Activated T-cell treated with anti-CD3 and anti-CD28 coated beads, Interleukin-2, amount 50 U/mL, for 72 hours (primary cell): ENCODE data around the gene MGLL. TPM values are rescaled to one million over a fixed set of nuclear protein-coding genes. Genes with fewer than 3 reads are reported as not detected.

ENCODE experiments used
- ATAC-seq, 2 donors: fragments of 150-1000 bp; cut with Tn5 transposase; replicated peaks in 1 of 2; 2 replicates each; pipeline ENCODE4 v1.10.0; 2021; ENCODE audit warnings: moderate library complexity in 2 of 2, mild to moderate bottlenecking in 1 of 2
- DNase-seq, 2 donors: peaks; one replicate each; pipeline ENCODE4 v3.0.0; 2021 to 2022; ENCODE audit warnings: mixed read lengths in 1 of 2
- H3K27ac Mint-ChIP-seq: one replicate; pipeline ENCODE4 v1.8.0; 2022; ENCODE audit warnings: mild to moderate bottlenecking, moderate library complexity, mixed read lengths
- H3K27me3 Mint-ChIP-seq: one replicate; pipeline ENCODE4 v1.8.0; 2022; ENCODE audit warnings: low read depth, mixed read lengths
- H3K36me3 Mint-ChIP-seq, 2 donors: one replicate each; pipeline ENCODE4 v1.8.0; 2022; ENCODE audit warnings: mixed read lengths in 2 of 2, mild to moderate bottlenecking in 1 of 2; ENCODE audit not compliant: insufficient read depth in 2 of 2
- H3K4me1 Mint-ChIP-seq: one replicate; pipeline ENCODE4 v1.8.0; 2022; ENCODE audit warnings: low read depth, mixed read lengths
- H3K4me3 Mint-ChIP-seq, 2 donors: one replicate each; pipeline ENCODE4 v1.8.0; 2022; ENCODE audit warnings: mild to moderate bottlenecking in 2 of 2, mixed read lengths in 2 of 2, moderate library complexity in 2 of 2
- H3K9me3 Mint-ChIP-seq, 2 donors: one replicate each; pipeline ENCODE4 v1.8.0; 2022; ENCODE audit warnings: mixed read lengths in 2 of 2
- total RNA-seq, 2 donors: library from RNA; stranded (reverse); gene quantifications; one replicate each; pipeline ENCODE4 v1.2.3, GENCODE V29; 2022

Gene MGLL
- total RNA-seq, 2 donors from 2014 or later: 1.7 to 2.3 TPM

DNA sequence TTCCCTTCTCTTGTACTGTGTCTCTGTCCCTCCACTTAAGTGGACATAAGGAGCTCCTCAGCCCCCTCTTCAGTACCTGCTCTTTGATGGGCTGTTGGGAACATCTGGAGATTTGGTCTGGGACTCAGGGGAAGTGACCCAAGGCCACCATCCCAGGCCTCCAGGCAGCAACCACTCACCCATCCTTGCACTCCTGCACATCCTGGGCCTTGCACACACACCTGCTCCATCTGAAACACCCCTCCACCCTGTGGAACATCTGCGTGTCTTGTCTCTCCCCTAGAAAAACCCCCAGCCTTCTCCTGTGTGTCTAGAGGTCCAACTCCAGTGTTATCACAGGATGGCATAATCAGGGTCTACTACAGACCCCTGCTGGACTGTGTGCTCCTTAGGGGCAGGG, 75.2 kb downstream of the MGLL start:
- H3K4me1 Mint-ChIP-seq: peaks cover 20% of the 10 kb centered on the region
- DNase-seq (no peak), ATAC-seq (no peak)
- H3K36me3 Mint-ChIP-seq: no peaks in the 10 kb centered on the region
- H3K4me3 Mint-ChIP-seq: no peak overlapping the region
- no peak overlapping the region for H3K27ac Mint-ChIP-seq
- H3K27me3 Mint-ChIP-seq: peaks cover 31% of the 10 kb centered on the region
- no peaks in the 10 kb centered on the region for H3K9me3 Mint-ChIP-seq

DNA sequence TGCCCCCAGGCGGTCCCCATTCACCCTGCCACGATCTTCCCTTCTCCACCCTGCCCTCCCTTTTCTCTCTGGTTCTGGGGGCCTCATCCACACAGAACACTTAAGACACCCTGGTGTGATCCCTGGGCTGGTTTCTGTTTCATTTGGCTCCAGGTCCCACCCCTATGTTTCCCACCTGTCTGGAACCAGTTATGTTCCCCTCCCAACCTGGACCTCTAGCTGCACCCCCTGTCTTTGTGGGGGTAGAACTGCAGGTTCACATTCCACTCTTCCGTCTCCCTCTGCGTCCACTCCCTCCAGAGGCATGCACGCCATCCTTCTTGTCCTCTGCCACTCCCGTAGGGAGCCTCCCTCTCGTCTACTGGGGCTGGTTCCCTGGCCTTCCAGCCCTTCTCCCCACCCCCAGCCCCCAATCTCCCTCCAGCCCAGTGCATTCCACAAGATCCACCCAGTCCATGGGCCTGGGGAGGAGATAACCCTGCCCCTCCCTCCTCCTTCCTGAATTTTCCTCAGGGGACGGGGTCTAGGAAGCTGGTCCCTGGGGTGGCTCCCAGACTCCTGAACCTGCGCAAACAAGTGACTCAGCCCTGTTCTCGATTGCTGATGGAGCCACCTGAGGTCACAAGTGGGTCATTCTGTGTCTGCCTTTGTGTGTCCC, 75.8 kb downstream of the MGLL start:
- H3K27me3 Mint-ChIP-seq: peaks cover 31% of the 10 kb centered on the region

DNA sequence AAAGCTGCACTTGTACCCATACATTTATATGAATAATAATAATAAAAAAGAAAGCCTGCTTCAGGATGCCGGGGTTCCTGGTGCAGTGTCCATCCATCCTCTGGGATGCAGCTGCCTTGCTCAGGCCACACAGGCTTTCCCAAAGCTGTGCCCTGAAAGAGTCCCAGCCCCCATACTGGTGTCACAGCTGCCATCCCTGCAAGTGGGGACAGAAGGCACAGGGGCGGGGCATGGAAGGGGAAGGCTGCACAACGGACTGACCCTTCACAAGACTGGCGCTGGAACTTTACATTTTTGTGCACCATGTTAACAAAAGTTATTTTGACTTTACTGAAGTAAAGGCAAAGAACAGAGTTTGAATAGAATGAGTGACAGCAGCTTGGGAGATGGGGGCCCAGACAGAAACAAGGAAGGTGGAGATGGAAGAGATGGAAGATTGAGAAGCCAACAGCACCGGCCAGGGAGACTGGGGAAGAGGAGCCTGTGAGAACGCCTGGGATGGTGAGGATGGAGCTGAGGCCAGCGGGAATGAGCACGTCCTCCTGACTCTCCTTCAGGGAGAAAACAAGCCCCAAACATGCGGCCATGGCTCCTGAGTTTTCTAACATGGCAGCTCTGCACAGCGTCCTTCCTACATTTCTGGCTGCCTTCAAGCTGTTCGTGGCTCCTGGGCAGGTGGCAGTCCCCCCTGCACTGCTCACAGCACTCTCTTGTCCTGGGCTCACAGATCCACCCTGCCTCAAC, 76.5 kb downstream of the MGLL start:
- H3K4me1 Mint-ChIP-seq: peaks cover 15% of the 10 kb centered on the region
- DNase-seq (no peak), ATAC-seq (no peak)
- H3K36me3 Mint-ChIP-seq: no peaks in the 10 kb centered on the region
- H3K4me3 Mint-ChIP-seq: no peak overlapping the region
- no peak overlapping the region for H3K27ac Mint-ChIP-seq
- H3K27me3 Mint-ChIP-seq: peaks cover 25% of the 10 kb centered on the region
- H3K9me3 Mint-ChIP-seq: no peaks in the 10 kb centered on the region

More for the DNA sequence above, 75.8 kb downstream of the MGLL start:
- no peaks in the 10 kb centered on the region for H3K9me3 Mint-ChIP-seq
- peaks cover 20% of the 10 kb centered on the region for H3K4me1 Mint-ChIP-seq
- no peak overlapping the region for H3K27ac Mint-ChIP-seq
- DNase-seq (no peak), ATAC-seq (no peak)
- H3K36me3 Mint-ChIP-seq: no peaks in the 10 kb centered on the region
- H3K4me3 Mint-ChIP-seq: no peak overlapping the region

DNA sequence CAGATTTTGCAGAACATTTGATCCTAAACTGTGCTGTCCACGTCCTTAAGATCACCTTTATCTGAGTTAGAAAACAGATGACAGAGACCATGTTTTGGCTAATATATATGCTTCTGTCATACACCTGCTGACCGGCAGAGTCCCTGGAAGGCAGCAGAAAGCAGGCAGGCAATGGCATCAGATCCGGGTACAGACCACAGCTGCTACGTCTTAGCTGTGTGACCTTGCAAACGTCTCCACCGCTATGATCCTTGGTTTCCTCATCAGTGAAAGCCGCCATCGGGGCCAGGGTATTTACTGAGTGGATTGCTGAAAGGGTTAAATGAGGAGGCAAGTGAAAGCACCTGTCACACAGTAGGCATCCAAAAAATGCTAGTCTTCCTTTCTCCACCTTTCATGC, 77.4 kb downstream of the MGLL start:
- ATAC-seq: no peak
- H3K27me3 Mint-ChIP-seq: peaks cover 20% of the 10 kb centered on the region
- no peaks in the 10 kb centered on the region for H3K9me3 Mint-ChIP-seq
- H3K4me3 Mint-ChIP-seq: no peak overlapping the region
- no peaks in the 10 kb centered on the region for H3K36me3 Mint-ChIP-seq
- no peak for DNase-seq
- H3K4me1 Mint-ChIP-seq: peaks cover 5% of the 10 kb centered on the region
- H3K27ac Mint-ChIP-seq: no peak overlapping the region

DNA sequence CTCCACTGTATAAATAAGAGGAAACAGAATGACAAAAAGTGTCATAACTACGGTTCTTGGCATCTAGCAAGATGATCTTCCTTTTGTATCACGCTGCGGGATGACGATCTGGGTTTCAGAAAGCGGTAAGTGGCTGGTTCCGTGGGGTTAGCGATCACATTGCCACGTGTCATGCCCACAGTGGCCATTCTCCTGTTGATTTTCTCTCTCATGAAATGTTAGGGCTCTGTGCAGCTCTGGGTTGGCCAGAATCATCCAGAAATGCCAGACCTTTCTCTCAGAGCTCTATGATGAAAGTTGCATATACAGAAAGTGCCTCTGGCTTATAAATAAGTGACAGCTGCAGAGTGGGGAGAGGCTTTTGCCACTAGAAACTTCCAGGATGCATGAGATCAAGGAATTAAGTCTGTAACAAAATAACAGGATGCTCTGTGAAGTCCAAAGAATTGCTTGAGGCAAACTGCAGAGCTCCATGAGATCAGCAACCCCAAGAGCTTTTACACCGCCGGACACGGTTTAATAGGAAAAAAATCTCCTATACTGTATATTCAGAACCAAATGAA, 78.0 kb downstream of the MGLL start:
- peaks cover 14% of the 10 kb centered on the region for H3K27me3 Mint-ChIP-seq
- H3K36me3 Mint-ChIP-seq: no peaks in the 10 kb centered on the region
- H3K9me3 Mint-ChIP-seq: no peaks in the 10 kb centered on the region
- ATAC-seq: no peak
- H3K4me3 Mint-ChIP-seq: no peak overlapping the region
- H3K27ac Mint-ChIP-seq: no peak overlapping the region
- H3K4me1 Mint-ChIP-seq: no peaks in the 10 kb centered on the region
- no peak for DNase-seq

DNA sequence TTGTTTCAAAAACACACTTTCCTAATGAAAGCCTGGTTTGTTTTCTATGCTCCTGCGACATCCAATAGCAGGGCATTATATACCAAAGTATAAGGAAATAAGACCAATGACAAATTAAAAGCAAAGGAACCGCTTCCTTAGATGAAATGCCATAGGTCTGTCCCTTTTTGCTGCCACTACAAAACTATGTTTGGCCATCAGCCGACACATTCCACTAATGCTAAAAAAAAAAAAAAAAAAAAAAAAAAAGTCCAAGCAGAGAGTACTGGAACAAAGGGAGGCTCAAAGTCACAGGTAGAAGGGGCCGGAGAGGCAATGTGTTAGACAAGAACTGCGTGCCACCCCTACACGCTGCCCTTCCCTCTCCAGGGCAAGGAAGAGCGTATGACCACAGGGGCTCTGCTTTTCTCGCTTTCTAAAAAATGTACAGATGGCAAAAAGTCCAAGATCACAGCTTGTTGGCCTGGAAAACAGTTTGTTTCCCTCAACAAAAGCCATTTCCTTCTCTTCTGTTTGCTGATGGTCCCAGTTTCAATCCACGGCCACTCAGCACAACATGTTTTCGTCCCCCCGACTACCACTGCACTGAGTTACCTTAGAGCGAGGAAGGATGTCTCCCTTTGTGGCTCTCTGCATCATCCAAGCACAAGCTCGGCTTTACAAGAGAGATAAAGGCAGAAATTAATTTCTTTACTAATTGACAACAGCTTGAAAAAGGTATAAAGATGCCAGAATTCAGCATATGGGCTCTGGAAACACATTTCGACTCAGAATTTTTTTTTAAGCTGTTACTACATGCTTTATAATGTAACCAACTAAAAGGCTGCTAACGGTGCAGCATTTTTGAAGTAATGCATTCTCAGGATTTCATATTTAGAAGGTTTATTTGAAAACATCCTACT, 78.7 kb downstream of the MGLL start:
- H3K4me3 Mint-ChIP-seq: no peak overlapping the region
- no peak for DNase-seq
- no peak overlapping the region for H3K27ac Mint-ChIP-seq
- ATAC-seq: no peak
- no peaks in the 10 kb centered on the region for H3K4me1 Mint-ChIP-seq
- peaks cover 9% of the 10 kb centered on the region for H3K27me3 Mint-ChIP-seq
- no peaks in the 10 kb centered on the region for H3K9me3 Mint-ChIP-seq
- H3K36me3 Mint-ChIP-seq: no peaks in the 10 kb centered on the region

DNA sequence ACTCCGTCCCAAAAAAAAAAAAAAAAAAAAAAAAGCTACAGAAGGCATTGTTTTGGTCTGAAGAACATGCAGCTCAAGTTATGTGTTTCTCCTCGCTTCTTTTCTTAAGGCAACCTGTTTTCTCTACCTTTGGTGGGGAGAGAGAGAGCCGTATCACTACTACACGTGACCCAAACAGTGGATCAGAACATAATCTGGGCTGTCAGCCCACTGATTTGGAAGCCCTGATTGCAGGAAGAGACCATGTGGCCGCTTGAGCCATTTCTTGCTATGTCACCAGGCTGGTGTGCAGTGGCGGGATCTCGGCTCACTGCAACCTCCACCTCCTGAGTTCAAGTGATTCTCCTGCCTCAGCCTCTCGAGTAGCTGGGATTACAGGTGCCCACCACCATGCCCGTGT, 79.7 kb downstream of the MGLL start:
- H3K36me3 Mint-ChIP-seq: no peaks in the 10 kb centered on the region
- no peaks in the 10 kb centered on the region for H3K4me1 Mint-ChIP-seq
- no peaks in the 10 kb centered on the region for H3K9me3 Mint-ChIP-seq
- H3K27ac Mint-ChIP-seq: no peak overlapping the region
- DNase-seq (no peak), ATAC-seq (no peak)
- peaks cover 9% of the 10 kb centered on the region for H3K27me3 Mint-ChIP-seq
- H3K4me3 Mint-ChIP-seq: no peak overlapping the region

DNA sequence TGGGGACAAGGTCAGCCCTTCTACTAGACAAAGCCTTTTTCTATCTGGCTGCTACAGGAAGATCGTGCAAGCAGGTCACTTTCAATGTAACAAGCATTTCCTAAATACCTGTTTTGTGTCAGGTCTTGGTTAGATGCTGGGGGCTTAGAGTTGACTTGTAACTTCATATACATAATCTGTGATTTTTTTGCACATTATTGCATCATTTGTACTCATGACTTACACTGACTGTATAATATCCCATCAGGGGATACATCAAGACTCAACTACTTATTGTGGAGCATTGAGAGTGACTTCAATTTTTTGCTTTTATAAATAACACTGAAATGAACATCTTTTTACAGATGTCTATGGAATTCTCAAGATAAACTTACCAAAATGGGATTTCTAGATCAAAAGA, 80.6 kb downstream of the MGLL start:
- DNase-seq: no peak
- no peaks in the 10 kb centered on the region for H3K36me3 Mint-ChIP-seq
- no peaks in the 10 kb centered on the region for H3K4me1 Mint-ChIP-seq
- H3K27me3 Mint-ChIP-seq: peaks cover 9% of the 10 kb centered on the region
- no peak for ATAC-seq
- H3K4me3 Mint-ChIP-seq: no peak overlapping the region
- H3K27ac Mint-ChIP-seq: no peak overlapping the region
- H3K9me3 Mint-ChIP-seq: no peaks in the 10 kb centered on the region

DNA sequence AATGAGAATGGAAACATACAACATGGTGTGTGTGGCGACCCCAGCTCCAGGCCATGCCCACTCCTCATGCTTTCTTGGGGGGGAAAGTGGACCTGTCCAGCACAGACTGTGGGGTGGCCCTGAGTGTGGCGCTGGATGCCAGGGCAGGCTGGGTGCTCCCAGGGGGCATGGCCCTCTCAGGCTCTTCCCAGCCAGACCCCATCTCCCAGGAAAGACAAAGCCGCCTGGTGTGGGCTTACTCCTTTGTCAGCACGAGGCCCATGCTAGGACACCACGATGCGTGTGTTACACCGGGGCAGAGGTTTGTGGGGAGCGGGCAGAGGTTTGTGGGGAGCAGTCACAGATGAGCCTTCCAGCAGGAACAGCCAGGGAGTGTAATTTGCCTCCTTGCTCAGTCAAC, 81.1 kb downstream of the MGLL start:
- H3K27ac Mint-ChIP-seq: no peak overlapping the region
- no peaks in the 10 kb centered on the region for H3K36me3 Mint-ChIP-seq
- no peaks in the 10 kb centered on the region for H3K9me3 Mint-ChIP-seq
- no peak for DNase-seq
- H3K4me3 Mint-ChIP-seq: no peak overlapping the region
- H3K27me3 Mint-ChIP-seq: peaks cover 9% of the 10 kb centered on the region
- ATAC-seq: no peak
- H3K4me1 Mint-ChIP-seq: no peaks in the 10 kb centered on the region

DNA sequence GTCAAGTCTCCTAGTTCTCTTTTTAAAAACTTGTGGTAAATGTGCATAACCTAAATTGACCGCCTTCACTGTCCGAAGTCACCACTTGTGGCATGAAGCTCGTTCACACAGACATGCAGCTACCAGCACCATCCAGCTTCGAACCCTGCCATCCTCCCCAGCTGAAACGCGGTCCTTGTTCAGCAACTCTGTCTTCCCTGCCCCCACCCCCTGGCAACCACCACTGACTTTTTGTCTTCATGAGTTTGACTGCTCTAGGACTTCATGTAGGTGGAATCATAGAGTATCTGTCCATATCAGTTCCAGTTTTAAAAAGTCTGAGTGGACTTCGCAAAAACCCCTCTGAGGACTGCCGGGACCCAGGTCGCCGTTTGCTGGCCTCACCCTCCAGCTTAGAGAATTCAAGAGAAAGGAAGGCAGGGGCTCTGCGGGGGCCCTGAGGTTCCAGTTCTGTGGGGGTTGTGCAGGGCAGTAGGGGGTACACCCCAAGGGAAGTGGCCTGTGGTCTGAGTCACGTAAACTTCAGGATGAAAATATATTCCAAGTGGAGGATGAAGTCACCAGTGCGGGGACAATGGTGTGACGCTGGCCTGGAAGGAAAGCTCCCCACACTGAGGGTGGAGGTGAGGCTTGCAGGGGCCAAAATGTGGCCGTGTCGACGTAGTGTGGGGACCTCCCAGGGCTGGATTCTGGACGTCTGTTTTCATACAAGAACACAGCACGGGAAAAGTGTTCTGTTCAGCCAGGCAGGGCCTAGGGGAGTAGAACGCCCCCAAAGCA, 82.0 kb downstream of the MGLL start:
- H3K27ac Mint-ChIP-seq: no peak overlapping the region
- no peaks in the 10 kb centered on the region for H3K36me3 Mint-ChIP-seq
- DNase-seq (no peak), ATAC-seq (no peak)
- H3K9me3 Mint-ChIP-seq: no peaks in the 10 kb centered on the region
- no peak overlapping the region for H3K4me3 Mint-ChIP-seq
- H3K4me1 Mint-ChIP-seq: no peaks in the 10 kb centered on the region
- H3K27me3 Mint-ChIP-seq: peaks cover 9% of the 10 kb centered on the region

DNA sequence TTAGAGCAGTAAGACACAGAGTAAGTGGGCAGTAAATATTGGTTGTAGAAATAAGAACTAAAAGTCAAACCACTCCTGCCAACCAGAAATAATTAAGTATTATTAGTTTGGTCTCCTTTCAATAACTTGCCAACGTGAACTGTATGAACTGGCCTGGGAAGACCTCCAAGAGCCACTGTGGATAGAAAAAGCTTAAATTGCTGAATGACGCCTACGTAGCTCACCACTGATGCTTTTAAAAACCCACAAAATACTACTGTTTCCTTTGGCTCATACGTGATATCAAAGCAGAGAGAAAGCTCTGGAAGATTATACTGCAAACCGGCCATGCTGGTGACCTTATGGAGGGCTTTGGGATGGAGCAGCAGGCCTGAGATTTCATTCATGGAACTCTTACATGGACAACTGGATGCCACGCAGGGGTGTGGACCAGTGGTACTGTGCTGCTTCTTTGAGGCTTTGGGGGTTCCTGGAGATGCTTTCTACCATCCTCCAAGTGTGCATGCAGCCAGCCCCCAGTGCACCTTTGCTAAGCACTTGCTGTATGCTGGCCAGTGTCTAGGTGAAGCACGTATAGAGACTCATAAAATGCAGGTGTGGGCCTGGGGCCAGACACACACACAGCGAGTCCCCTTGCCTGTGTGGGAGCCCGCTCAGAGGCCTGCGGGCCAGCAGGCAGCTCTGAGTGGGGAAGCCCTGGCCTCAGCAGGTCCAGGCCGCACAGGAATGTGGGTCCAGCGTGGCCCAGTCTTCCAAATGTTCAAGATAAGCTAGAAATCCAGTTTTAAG, 82.8 kb downstream of the MGLL start:
- no peaks in the 10 kb centered on the region for H3K36me3 Mint-ChIP-seq
- H3K4me3 Mint-ChIP-seq: no peak overlapping the region
- no peak for DNase-seq
- no peak overlapping the region for H3K27ac Mint-ChIP-seq
- H3K27me3 Mint-ChIP-seq: peaks cover 14% of the 10 kb centered on the region
- no peak for ATAC-seq
- H3K4me1 Mint-ChIP-seq: peaks cover 5% of the 10 kb centered on the region
- H3K9me3 Mint-ChIP-seq: no peaks in the 10 kb centered on the region
